IPS-11a (cell line): ENCODE measurements around the gene TTC23.
A peak's percentile ranks its signal among the peaks of the same experiment; 100 is the strongest.
"Not testable (repeated sequence)": the region's sequence is repeated elsewhere in the genome, so short reads cannot be mapped to it uniquely, and the experiment has no call there.

Experiments
- H3K4me3 ChIP-seq: one replicate; pipeline ENCODE4 v1.5.1; 2013; ENCODE audit warnings: low read depth, low read length, control low read depth

The TTC23 gene

GRCh38 chr15:99250494-99250856 is 1.1 kb upstream of the TTC23 start:
- H3K4me3 ChIP-seq: peak overlapping the region; percentile 85

- H3K4me3 ChIP-seq: peak overlapping the region; percentile 85
Observed at GRCh38 chr15:99250001-99250400, 620 bp upstream of the TTC23 start.

- no peak overlapping the region for H3K4me3 ChIP-seq
Observed at GRCh38 chr15:99248000-99248715, 1.2 kb downstream of the TTC23 start.

- H3K4me3 ChIP-seq: no peak overlapping the region
Observed at GRCh38 chr15:99247062-99247461, 2.3 kb downstream of the TTC23 start.

GRCh38 chr15:99244306-99244705 is 5.1 kb downstream of the TTC23 start:
- H3K4me3 ChIP-seq: no peak overlapping the region

- H3K4me3 ChIP-seq: no peak overlapping the region
Observed at GRCh38 chr15:99241752-99242151, 7.6 kb downstream of the TTC23 start.

- H3K4me3 ChIP-seq: no peak overlapping the region
Observed at GRCh38 chr15:99239545-99240198, 9.7 kb downstream of the TTC23 start.

GRCh38 chr15:99238849-99239248 is 10.5 kb downstream of the TTC23 start:
- no peak overlapping the region for H3K4me3 ChIP-seq

GRCh38 chr15:99234160-99234559 is 15.2 kb downstream of the TTC23 start:
- not testable (repeated sequence) for H3K4me3 ChIP-seq

- H3K4me3 ChIP-seq: no peak overlapping the region
Observed at GRCh38 chr15:99232740-99233139, 16.6 kb downstream of the TTC23 start.

- H3K4me3 ChIP-seq: no peak overlapping the region
Observed at GRCh38 chr15:99230867-99231266, 18.5 kb downstream of the TTC23 start.

GRCh38 chr15:99228120-99228770 is 21.1 kb downstream of the TTC23 start:
- H3K4me3 ChIP-seq: no peak overlapping the region

- no peak overlapping the region for H3K4me3 ChIP-seq
Observed at GRCh38 chr15:99226802-99227201, 22.6 kb downstream of the TTC23 start.

GRCh38 chr15:99224372-99225214 is 24.8 kb downstream of the TTC23 start:
- H3K4me3 ChIP-seq: no peak overlapping the region

- H3K4me3 ChIP-seq: no peak overlapping the region
Observed at GRCh38 chr15:99213187-99213811, 36.1 kb downstream of the TTC23 start.

GRCh38 chr15:99212406-99212805 is 37.0 kb downstream of the TTC23 start:
- no peak overlapping the region for H3K4me3 ChIP-seq

GRCh38 chr15:99211926-99212325 is 37.5 kb downstream of the TTC23 start:
- no peak overlapping the region for H3K4me3 ChIP-seq

- H3K4me3 ChIP-seq: no peak overlapping the region
Observed at GRCh38 chr15:99210334-99210733, 39.0 kb downstream of the TTC23 start.

- H3K4me3 ChIP-seq: no peak overlapping the region
Observed at GRCh38 chr15:99209326-99209725, 40.1 kb downstream of the TTC23 start.

- no peak overlapping the region for H3K4me3 ChIP-seq
Observed at GRCh38 chr15:99207672-99208071, 41.7 kb downstream of the TTC23 start.

GRCh38 chr15:99202176-99202552 is 47.2 kb downstream of the TTC23 start:
- H3K4me3 ChIP-seq: no peak overlapping the region
